ENCODE data around the gene LIME1. TPM values are rescaled to one million over a fixed set of nuclear protein-coding genes. Genes with fewer than 3 reads are reported as not detected.

LIME1 gene
- polyA plus RNA-seq, 4 donors, result 6.1 to 48.4 (median 22.6) TPM

DNA sequence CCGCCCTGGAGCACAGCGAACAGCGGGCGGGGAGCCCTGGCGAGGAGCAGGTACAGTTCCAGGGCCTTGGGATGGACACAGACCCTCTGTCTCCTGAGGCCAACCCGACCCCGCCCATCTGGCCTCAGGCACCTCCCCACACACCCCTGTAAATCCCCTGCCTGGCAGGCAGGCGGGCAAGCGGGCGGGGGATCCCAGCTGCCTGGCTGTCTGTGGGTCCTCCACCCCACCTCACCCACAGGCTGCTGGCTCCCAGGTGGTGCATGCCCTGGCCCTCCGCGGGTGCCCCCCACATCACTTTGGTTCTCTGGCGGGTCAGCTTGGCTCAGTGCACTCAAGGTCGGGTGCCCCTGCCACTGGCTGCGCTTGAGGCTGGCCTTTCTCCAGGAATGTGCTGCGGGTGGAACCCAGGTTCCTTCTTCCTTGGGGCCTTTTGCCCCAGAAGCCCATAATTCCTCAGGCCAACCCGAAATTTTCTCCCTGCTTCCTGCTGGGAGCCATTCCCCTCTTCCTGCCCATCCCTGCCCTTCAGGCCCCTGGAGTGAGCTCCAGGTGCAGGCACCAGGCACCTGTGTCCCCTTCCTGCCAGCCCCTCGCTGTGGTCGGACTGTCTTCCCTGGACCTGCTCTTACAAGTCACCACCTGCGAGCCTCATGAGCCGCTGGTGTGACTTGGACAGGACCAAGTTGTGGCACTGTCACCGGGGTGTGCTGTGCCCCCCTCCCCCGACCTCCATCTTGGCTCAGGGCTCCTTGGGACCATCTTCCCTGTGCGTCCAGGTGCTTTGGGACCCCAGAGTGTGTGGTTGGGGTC, 45.4 kb upstream of the LIME1 start:
- Histone ChIP-seq H3K27me3 (ENCODE audit: control insufficient read depth in 3 of 3, insufficient read depth in 3 of 3, low read length in 3 of 3) (no peaks in the 10 kb centered on the region), H3K36me3 (ENCODE audit: control insufficient read depth in 3 of 3, insufficient read depth in 2 of 3, low read depth in 1 of 3, low read length in 3 of 3) (peaks cover 0 to 58% (median 2%) of the 10 kb centered on the region in 3 donors), H3K4me1 (ENCODE audit: control insufficient read depth in 3 of 3, insufficient read depth in 2 of 3, low read depth in 1 of 3, low read length in 2 of 3) (peaks cover 4 to 17% (median 5%) of the 10 kb centered on the region in 3 donors), H3K27ac (ENCODE audit: low read depth in 1 of 3, low read length in 2 of 3) (peak overlapping the region in 1 of 3 donors; percentile 8), H3K9me3 (ENCODE audit: control insufficient read depth in 2 of 2, insufficient read depth in 1 of 2, low read depth in 1 of 2, low read length in 1 of 2) (no peaks in the 10 kb centered on the region), H3K4me3 (ENCODE audit: low read depth in 1 of 3, low read length in 3 of 3) (no peak overlapping the region)
- WGBS, 3 donors, result 35 to 79% (median 55%) methylated on average over 21 to 24 of the region's 24 CpGs
- FAIRE-seq (no peak), DNase-seq (no peak)

DNA sequence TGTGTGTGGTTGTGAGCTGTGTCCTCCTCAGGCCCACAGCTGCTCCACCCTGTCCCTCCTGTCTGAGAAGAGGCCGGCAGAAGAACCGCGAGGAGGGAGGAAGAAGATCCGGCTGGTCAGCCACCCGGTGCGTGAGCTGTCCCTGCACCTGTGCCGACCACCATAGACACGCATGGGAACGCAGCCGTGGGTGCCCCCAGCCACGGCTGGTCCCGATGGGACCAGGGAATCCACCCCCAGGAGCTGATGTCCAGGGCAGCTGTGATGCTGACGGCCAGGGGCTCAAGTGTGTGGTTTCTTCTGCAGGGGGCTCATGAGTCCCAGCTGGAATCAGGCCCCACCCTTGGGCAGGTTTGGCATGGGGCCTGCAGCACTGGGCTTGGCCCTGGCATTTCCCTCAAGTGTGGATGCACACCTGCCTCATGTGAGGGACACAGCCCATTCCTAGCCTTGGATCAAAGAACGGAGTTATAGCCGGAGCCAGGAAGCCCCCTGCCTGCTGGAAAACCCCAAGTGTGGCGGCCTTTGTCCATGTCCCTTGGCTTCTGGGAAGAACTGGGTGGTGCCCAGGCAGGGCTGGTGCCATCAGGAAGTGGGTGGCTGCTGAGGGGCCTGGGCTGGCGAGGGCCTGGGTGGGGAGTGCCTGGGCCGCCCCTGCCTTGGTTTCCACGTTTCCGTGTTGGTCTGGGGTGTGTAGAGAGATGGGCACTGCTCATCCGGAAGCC, 44.6 kb upstream of the LIME1 start:
- Histone ChIP-seq H3K9me3 (ENCODE audit: control insufficient read depth in 2 of 2, insufficient read depth in 1 of 2, low read depth in 1 of 2, low read length in 1 of 2) (no peaks in the 10 kb centered on the region), H3K36me3 (ENCODE audit: control insufficient read depth in 3 of 3, insufficient read depth in 2 of 3, low read depth in 1 of 3, low read length in 3 of 3) (peaks cover 0 to 55% (median 2%) of the 10 kb centered on the region in 3 donors), H3K27ac (ENCODE audit: low read depth in 1 of 3, low read length in 2 of 3) (no peak overlapping the region), H3K27me3 (ENCODE audit: control insufficient read depth in 3 of 3, insufficient read depth in 3 of 3, low read length in 3 of 3) (no peaks in the 10 kb centered on the region), H3K4me1 (ENCODE audit: control insufficient read depth in 3 of 3, insufficient read depth in 2 of 3, low read depth in 1 of 3, low read length in 2 of 3) (peaks cover 2 to 17% (median 5%) of the 10 kb centered on the region in 3 donors), H3K4me3 (ENCODE audit: low read depth in 1 of 3, low read length in 3 of 3) (no peak overlapping the region)
- 35 to 74% (median 46%) methylated on average over 21 of the region's 21 CpGs for WGBS, 3 donors
- DNase-seq, result no peak
- no peak for FAIRE-seq

DNA sequence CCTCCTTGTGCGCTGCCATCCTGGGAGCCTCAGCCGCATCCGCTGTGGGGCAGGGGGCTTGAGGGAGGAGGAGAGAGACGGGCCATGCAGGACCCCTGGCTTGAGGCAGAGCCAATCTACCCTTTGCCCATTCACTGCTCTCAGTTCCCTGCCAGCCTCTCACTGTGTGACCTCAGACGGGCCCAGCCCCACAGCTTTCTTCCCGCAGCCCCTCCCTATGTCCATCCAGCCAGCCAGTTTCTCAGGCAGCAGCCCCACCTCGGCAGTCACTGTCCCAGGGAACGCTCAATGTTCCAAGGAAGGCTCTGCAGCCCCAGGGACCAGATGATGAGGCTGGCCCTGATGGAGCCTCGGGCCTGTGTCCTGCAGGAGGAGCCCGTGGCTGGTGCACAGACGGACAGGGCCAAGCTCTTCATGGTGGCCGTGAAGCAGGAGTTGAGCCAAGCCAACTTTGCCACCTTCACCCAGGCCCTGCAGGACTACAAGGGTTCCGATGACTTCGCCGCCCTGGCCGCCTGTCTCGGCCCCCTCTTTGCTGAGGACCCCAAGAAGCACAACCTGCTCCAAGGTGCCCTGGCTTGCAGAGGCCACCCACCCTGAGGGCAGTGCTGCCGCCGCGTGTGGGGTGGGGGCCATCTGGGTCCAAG, 43.9 kb upstream of the LIME1 start:
- Histone ChIP-seq H3K4me1 (ENCODE audit: control insufficient read depth in 3 of 3, insufficient read depth in 2 of 3, low read depth in 1 of 3, low read length in 2 of 3) (peaks cover 2 to 13% (median 4%) of the 10 kb centered on the region in 3 donors), H3K4me3 (ENCODE audit: low read depth in 1 of 3, low read length in 3 of 3) (no peak overlapping the region), H3K27ac (ENCODE audit: low read depth in 1 of 3, low read length in 2 of 3) (no peak overlapping the region), H3K36me3 (ENCODE audit: control insufficient read depth in 3 of 3, insufficient read depth in 2 of 3, low read depth in 1 of 3, low read length in 3 of 3) (peaks cover 0 to 56% (median 2%) of the 10 kb centered on the region in 3 donors), H3K27me3 (ENCODE audit: control insufficient read depth in 3 of 3, insufficient read depth in 3 of 3, low read length in 3 of 3) (no peaks in the 10 kb centered on the region), H3K9me3 (ENCODE audit: control insufficient read depth in 2 of 2, insufficient read depth in 1 of 2, low read depth in 1 of 2, low read length in 1 of 2) (no peaks in the 10 kb centered on the region)
- FAIRE-seq, result no peak
- 55 to 69% (median 66%) methylated on average over 19 to 20 of the region's 20 CpGs for WGBS, 3 donors
- peak; percentile 29 to 33 for DNase-seq

DNA sequence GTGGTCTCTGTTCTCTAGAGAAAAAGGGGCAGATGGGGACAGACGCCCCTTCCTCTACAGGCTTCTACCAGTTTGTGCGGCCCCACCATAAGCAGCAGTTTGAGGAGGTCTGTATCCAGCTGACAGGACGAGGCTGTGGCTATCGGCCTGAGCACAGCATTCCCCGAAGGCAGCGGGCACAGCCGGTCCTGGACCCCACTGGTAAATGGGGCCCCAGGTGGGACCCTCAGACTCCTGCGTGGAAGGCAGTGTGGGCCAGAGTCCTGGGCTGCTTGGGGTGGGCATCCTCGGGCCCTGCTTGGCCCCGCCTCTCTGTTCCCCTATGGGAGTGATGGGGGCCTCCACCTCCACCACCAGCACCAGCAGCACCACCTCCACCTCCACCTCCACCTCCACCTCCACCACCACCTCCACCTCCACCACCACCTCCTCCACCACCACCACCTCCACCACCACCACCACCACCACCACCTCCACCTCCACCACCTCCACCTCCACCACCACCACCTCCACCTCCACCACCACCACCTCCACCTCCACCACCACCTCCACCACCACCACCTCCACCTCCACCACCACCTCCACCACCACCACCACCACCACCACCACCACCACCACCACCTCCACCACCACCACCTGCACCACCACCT, 43.3 kb upstream of the LIME1 start:
- WGBS, 3 donors, result 83 to 93% (median 86%) methylated on average over 8 to 10 of the region's 10 CpGs
- H3K9me3 ChIP-seq (ENCODE audit: control insufficient read depth in 2 of 2, insufficient read depth in 1 of 2, low read depth in 1 of 2, low read length in 1 of 2), result no peaks in the 10 kb centered on the region
- no peaks in the 10 kb centered on the region for H3K27me3 ChIP-seq (ENCODE audit: control insufficient read depth in 3 of 3, insufficient read depth in 3 of 3, low read length in 3 of 3)
- no peak overlapping the region for H3K4me3 ChIP-seq (ENCODE audit: low read depth in 1 of 3, low read length in 3 of 3)
- no peak overlapping the region for H3K27ac ChIP-seq (ENCODE audit: low read depth in 1 of 3, low read length in 2 of 3)
- DNase-seq, result no peak
- peaks cover 0 to 60% (median 2%) of the 10 kb centered on the region in 3 donors for H3K36me3 ChIP-seq (ENCODE audit: control insufficient read depth in 3 of 3, insufficient read depth in 2 of 3, low read depth in 1 of 3, low read length in 3 of 3)
- no peak for FAIRE-seq
- H3K4me1 ChIP-seq (ENCODE audit: control insufficient read depth in 3 of 3, insufficient read depth in 2 of 3, low read depth in 1 of 3, low read length in 2 of 3), result peaks cover 2 to 13% (median 4%) of the 10 kb centered on the region in 3 donors

DNA sequence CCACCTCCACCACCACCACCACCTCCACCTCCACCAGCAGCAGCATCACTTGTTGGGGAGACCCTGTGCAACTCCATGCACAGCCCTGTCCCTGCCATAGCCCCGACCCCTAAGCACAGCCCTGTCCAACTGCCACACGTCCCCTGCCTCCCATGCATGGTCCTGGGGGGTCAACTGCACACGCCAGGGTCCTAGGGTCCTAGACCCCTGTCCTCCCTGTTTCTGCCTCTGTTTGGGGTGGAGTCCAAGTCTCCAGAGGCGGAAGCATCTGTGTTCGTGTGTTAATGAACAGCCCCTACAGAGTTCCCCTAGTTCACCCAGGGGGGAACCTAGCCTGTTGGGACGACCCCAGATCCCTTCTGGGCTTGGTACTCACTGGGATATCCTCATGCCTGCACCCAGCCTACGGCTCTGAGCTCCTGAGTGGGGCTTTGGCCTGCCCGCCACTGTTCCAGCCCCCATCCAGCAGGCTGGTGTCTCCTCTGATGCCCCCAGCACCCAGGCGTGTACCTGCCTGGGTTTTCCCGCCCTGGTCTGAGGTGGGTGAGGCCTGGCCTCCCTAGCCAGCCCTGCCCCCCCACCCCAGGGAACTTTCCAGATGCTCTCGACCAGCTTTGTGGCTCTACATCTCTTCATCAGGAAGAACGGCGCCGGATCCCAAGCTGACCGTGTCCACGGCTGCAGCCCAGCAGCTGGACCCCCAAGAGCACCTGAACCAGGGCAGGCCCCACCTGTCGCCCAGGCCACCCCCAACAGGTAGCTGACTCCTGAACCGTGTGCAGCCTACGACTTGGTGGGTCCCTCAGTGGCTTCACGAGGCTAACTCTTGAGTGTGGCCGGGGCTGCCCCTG, 42.5 kb upstream of the LIME1 start:
- no peak overlapping the region for H3K27ac ChIP-seq (ENCODE audit: low read depth in 1 of 3, low read length in 2 of 3)
- DNase-seq, result no peak
- no peaks in the 10 kb centered on the region for H3K27me3 ChIP-seq (ENCODE audit: control insufficient read depth in 3 of 3, insufficient read depth in 3 of 3, low read length in 3 of 3)
- H3K36me3 ChIP-seq (ENCODE audit: control insufficient read depth in 3 of 3, insufficient read depth in 2 of 3, low read depth in 1 of 3, low read length in 3 of 3), result peaks cover 0 to 56% (median 2%) of the 10 kb centered on the region in 3 donors
- no peaks in the 10 kb centered on the region for H3K9me3 ChIP-seq (ENCODE audit: control insufficient read depth in 2 of 2, insufficient read depth in 1 of 2, low read depth in 1 of 2, low read length in 1 of 2)
- H3K4me3 ChIP-seq (ENCODE audit: low read depth in 1 of 3, low read length in 3 of 3), result no peak overlapping the region
- peaks cover 2 to 13% (median 4%) of the 10 kb centered on the region in 3 donors for H3K4me1 ChIP-seq (ENCODE audit: control insufficient read depth in 3 of 3, insufficient read depth in 2 of 3, low read depth in 1 of 3, low read length in 2 of 3)
- FAIRE-seq, result no peak
- 92 to 96% (median 93%) methylated on average over 21 of the region's 21 CpGs for WGBS, 3 donors

DNA sequence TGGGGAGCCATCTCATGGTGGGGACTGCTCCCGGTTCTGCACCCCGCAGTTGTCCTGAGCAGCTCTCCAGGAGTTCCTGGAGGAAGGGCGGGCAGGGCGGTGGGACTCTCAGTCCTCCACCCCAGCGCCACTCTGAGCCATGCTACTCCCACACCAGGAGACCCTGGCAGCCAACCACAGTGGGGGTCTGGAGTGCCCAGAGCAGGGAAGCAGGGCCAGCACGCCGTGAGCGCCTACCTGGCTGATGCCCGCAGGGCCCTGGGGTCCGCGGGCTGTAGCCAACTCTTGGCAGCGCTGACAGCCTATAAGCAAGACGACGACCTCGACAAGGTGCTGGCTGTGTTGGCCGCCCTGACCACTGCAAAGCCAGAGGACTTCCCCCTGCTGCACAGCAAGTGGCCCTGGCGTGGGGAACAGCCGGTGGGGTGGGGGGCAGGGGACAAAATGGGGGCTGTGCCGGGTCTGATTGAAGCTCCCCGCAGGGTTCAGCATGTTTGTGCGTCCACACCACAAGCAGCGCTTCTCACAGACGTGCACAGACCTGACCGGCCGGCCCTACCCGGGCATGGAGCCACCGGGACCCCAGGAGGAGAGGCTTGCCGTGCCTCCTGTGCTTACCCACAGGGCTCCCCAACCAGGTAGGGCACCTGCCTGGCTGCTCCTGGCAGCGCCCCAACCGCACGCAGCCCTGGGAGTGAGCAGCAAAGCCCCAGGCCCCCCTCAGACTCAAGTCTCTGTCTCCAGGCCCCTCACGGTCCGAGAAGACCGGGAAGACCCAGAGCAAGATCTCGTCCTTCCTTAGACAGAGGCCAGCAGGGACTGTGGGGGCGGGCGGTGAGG, 41.7 kb upstream of the LIME1 start:
- Histone ChIP-seq H3K9me3 (ENCODE audit: control insufficient read depth in 2 of 2, insufficient read depth in 1 of 2, low read depth in 1 of 2, low read length in 1 of 2) (no peaks in the 10 kb centered on the region), H3K4me3 (ENCODE audit: low read depth in 1 of 3, low read length in 3 of 3) (no peak overlapping the region), H3K36me3 (ENCODE audit: control insufficient read depth in 3 of 3, insufficient read depth in 2 of 3, low read depth in 1 of 3, low read length in 3 of 3) (peaks cover 0 to 58% (median 2%) of the 10 kb centered on the region in 3 donors), H3K4me1 (ENCODE audit: control insufficient read depth in 3 of 3, insufficient read depth in 2 of 3, low read depth in 1 of 3, low read length in 2 of 3) (peaks cover 2 to 13% (median 4%) of the 10 kb centered on the region in 3 donors), H3K27me3 (ENCODE audit: control insufficient read depth in 3 of 3, insufficient read depth in 3 of 3, low read length in 3 of 3) (no peaks in the 10 kb centered on the region), H3K27ac (ENCODE audit: low read depth in 1 of 3, low read length in 2 of 3) (no peak overlapping the region)
- 90 to 96% (median 94%) methylated on average over 26 to 37 of the region's 37 CpGs for WGBS, 3 donors
- FAIRE-seq (no peak), DNase-seq (no peak)

Measured in small intestine (tissue), 7 donors.